Endothelial cell of umbilical vein (primary cell): ENCODE results near the gene NFIA.

ENCODE experiments used
- EZH2 ChIP-seq: IDR thresholded peaks from 2 replicates; pipeline ENCODE4 v1.6.1; 2012; ENCODE audit warnings: borderline replicate concordance, low read depth, mild to moderate bottlenecking, moderate library complexity, low read length, inconsistent platforms; ENCODE audit not compliant: severe bottlenecking
- POLR2A ChIP-seq: IDR thresholded peaks from 2 replicates; pipeline ENCODE4 v1.6.1; 2012; ENCODE audit warnings: low read depth, mild to moderate bottlenecking, control low read depth, low read length
- TF ChIP-seq, protein P1 (sequence below), 2 donors: IDR thresholded peaks; 1 replicate in 1 of 2; 2 replicates in 1 of 2; pipeline ENCODE4 v1.5.1; 2011; ENCODE audit warnings: low read length in 2 of 2, mild to moderate bottlenecking in 2 of 2, moderate library complexity in 2 of 2, control low read depth in 1 of 2, inconsistent platforms in 1 of 2, low read depth in 1 of 2; ENCODE audit not compliant: insufficient read depth in 1 of 2; ENCODE audit errors: extremely low read depth in 1 of 2

GRCh38 chr1:61131716-61132115 is 49.4 kb downstream of the NFIA start:
- TF ChIP-seq POLR2A, result no peak
- TF ChIP-seq, protein P1, sequence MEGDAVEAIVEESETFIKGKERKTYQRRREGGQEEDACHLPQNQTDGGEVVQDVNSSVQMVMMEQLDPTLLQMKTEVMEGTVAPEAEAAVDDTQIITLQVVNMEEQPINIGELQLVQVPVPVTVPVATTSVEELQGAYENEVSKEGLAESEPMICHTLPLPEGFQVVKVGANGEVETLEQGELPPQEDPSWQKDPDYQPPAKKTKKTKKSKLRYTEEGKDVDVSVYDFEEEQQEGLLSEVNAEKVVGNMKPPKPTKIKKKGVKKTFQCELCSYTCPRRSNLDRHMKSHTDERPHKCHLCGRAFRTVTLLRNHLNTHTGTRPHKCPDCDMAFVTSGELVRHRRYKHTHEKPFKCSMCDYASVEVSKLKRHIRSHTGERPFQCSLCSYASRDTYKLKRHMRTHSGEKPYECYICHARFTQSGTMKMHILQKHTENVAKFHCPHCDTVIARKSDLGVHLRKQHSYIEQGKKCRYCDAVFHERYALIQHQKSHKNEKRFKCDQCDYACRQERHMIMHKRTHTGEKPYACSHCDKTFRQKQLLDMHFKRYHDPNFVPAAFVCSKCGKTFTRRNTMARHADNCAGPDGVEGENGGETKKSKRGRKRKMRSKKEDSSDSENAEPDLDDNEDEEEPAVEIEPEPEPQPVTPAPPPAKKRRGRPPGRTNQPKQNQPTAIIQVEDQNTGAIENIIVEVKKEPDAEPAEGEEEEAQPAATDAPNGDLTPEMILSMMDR (IDR thresholded peaks at IDR 0.05; ENCODE audit: extremely low read depth in 1 of 2, insufficient read depth in 1 of 2, low read depth in 1 of 2, low read length in 2 of 2), result no peak
- no peak for TF ChIP-seq EZH2
